Neural progenitor cell (in vitro differentiated cells): ENCODE measurements around the gene MPZ. TPM values are rescaled to one million over a fixed set of nuclear protein-coding genes. Genes with fewer than 3 reads are reported as not detected.

Experiments used
- DNase-seq: peaks from one replicate; pipeline ENCODE4 v3.0.0-alpha.2; 2016; ENCODE audit warnings: low spot score
- H2AFZ ChIP-seq: fragments of 200-600 bp; sonication (generic); replicated peaks from 2 replicates; pipeline ENCODE4 v1.6.1; 2016; ENCODE audit warnings: antibody characterized with exemption
- H3F3A ChIP-seq: fragments of 200-600 bp; sonication (generic); 2 replicates; pipeline ENCODE4 v1.6.1; 2016; ENCODE audit warnings: antibody characterized with exemption, low read depth
- H3K27ac ChIP-seq: fragments of 200-600 bp; sonication (generic); 2 replicates; pipeline ENCODE4 v1.5.1; 2016; ENCODE audit warnings: mild to moderate bottlenecking
- H3K27me3 ChIP-seq: fragments of 200-600 bp; sonication (generic); 2 replicates; pipeline ENCODE4 v1.6.1; 2016; ENCODE audit warnings: mild to moderate bottlenecking, moderate library complexity
- H3K36me3 ChIP-seq: fragments of 200-600 bp; sonication (generic); 2 replicates; pipeline ENCODE4 v1.5.1; 2016
- H3K4me1 ChIP-seq: fragments of 200-600 bp; sonication (generic); 2 replicates; pipeline ENCODE4 v1.6.1; 2016; ENCODE audit warnings: mixed run types
- H3K4me2 ChIP-seq: fragments of 200-600 bp; sonication (generic); 2 replicates; pipeline ENCODE4 v1.6.1; 2016
- H3K4me3 ChIP-seq: fragments of 200-600 bp; sonication (generic); 2 replicates; pipeline ENCODE4 v1.5.1; 2016
- H3K79me2 ChIP-seq: fragments of 200-600 bp; sonication (generic); 2 replicates; pipeline ENCODE4 v1.6.1; 2016; ENCODE audit warnings: low read depth
- H3K9ac ChIP-seq: fragments of 200-600 bp; sonication (generic); 2 replicates; pipeline ENCODE4 v1.6.1; 2016
- H3K9me3 ChIP-seq: fragments of 200-600 bp; sonication (generic); 2 replicates; pipeline ENCODE4 v1.5.1; 2016; ENCODE audit warnings: low read depth
- H4K20me1 ChIP-seq: fragments of 200-600 bp; sonication (generic); 2 replicates; pipeline ENCODE4 v1.6.1; 2016; ENCODE audit warnings: low read depth
- H3K27ac Mint-ChIP-seq: 3 replicates; pipeline ENCODE4 v1.8.0; 2021; ENCODE audit warnings: mixed read lengths
- H3K27me3 Mint-ChIP-seq: 2 replicates; pipeline ENCODE4 v1.8.0; 2022; ENCODE audit warnings: low read depth, mild to moderate bottlenecking, inconsistent platforms, moderate library complexity, mixed read lengths; ENCODE audit not compliant: insufficient read depth
- H3K36me3 Mint-ChIP-seq: 3 replicates; pipeline ENCODE4 v1.8.0; 2021; ENCODE audit warnings: mixed read lengths
- H3K4me1 Mint-ChIP-seq: 3 replicates; pipeline ENCODE4 v1.8.0; 2021; ENCODE audit warnings: mixed read lengths
- H3K4me3 Mint-ChIP-seq: 3 replicates; pipeline ENCODE4 v1.8.0; 2021; ENCODE audit warnings: mild to moderate bottlenecking, moderate library complexity, mixed read lengths
- H3K9me3 Mint-ChIP-seq: 3 replicates; pipeline ENCODE4 v1.8.0; 2020; ENCODE audit warnings: mixed read lengths
- CTCF ChIP-seq: fragments of 200-600 bp; sonication (generic); IDR thresholded peaks from 2 replicates; pipeline ENCODE4 v1.5.1; 2017; ENCODE audit warnings: antibody characterized with exemption, mild to moderate bottlenecking
- EZH2 ChIP-seq: fragments of 200-600 bp; sonication (generic); IDR thresholded peaks from 2 replicates; pipeline ENCODE4 v1.6.1; 2017; ENCODE audit warnings: antibody characterized with exemption, mild to moderate bottlenecking, moderate library complexity
- EZH2phosphoT487 ChIP-seq: fragments of 200-600 bp; sonication (generic); IDR thresholded peaks from 2 replicates; pipeline ENCODE4 v1.6.1; 2017; ENCODE audit warnings: antibody characterized with exemption
- total RNA-seq: library from RNA; depleted of rRNA; stranded (reverse); fragments of >200 nt; gene quantifications from 2 replicates; pipeline ENCODE4 v1.2.3, GENCODE V29; 2015; ENCODE audit warnings: low replicate concordance

The MPZ gene
- total RNA-seq, 1 donor from 2014 or later = 1.1 TPM

- Histone ChIP-seq H3K4me2 (peak within 1 kb of the TSS; percentile 91), H3K4me3 (peak within 1 kb of the TSS; percentile 93), H3K79me2 (peaks cover 47% of the 10 kb centered on the region), H4K20me1 (peaks cover 41% of the 10 kb centered on the region), H3K27me3 (no peaks in the 10 kb centered on the region), H3K9me3 (no peaks in the 10 kb centered on the region), H3K27ac (peak within 1 kb of the TSS; percentile 87), H3F3A (peaks cover 20% of the 10 kb centered on the region), H3K36me3 (no peaks in the 10 kb centered on the region), H3K4me1 (peaks cover 28% of the 10 kb centered on the region), H3K9ac (peak within 1 kb of the TSS; percentile 90), H2AFZ (peak within 1 kb of the TSS; percentile 86)
- Mint-ChIP-seq H3K9me3 (no peaks in the 10 kb centered on the region), H3K36me3 (no peaks in the 10 kb centered on the region), H3K27ac (peak within 1 kb of the TSS; percentile 94), H3K27me3 (peaks cover 2% of the 10 kb centered on the region), H3K4me1 (peaks cover 24% of the 10 kb centered on the region), H3K4me3 (peak within 1 kb of the TSS; percentile 98)
- no peak for TF ChIP-seq EZH2phosphoT487
- peak; percentile 53 for TF ChIP-seq CTCF
- peak; percentile 95 for DNase-seq
Observed at GRCh38 chr1:161314201-161314981, 4.6 kb upstream of the MPZ start, which contains the start of gene SDHC. TSS of gene SDHC (plus strand) at chr1:161314381. CDS start at chr1:161314406, 25 bp downstream.

- no peak overlapping the region for H3K9ac ChIP-seq
- no peaks in the 10 kb centered on the region for H3K27me3 ChIP-seq
- H3K36me3 ChIP-seq = no peaks in the 10 kb centered on the region
- H3K36me3 Mint-ChIP-seq = no peaks in the 10 kb centered on the region
- no peak for TF ChIP-seq EZH2phosphoT487
- TF ChIP-seq CTCF = no peak
- TF ChIP-seq EZH2 = no peak
- no peaks in the 10 kb centered on the region for H3K9me3 Mint-ChIP-seq
- H3K9me3 ChIP-seq = no peaks in the 10 kb centered on the region
- H3F3A ChIP-seq = peaks cover 20% of the 10 kb centered on the region
- H3K4me3 ChIP-seq = peak overlapping the region; percentile 93
- peaks cover 28% of the 10 kb centered on the region for H3K4me1 ChIP-seq
- peaks cover 37% of the 10 kb centered on the region for H4K20me1 ChIP-seq
- H3K27ac ChIP-seq = peak overlapping the region; percentile 87
- H3K4me1 Mint-ChIP-seq = peaks cover 24% of the 10 kb centered on the region
- H3K27ac Mint-ChIP-seq = peak overlapping the region; percentile 94
- no peak for DNase-seq
- H3K79me2 ChIP-seq = peaks cover 41% of the 10 kb centered on the region
- H3K27me3 Mint-ChIP-seq = peaks cover 2% of the 10 kb centered on the region
- peak overlapping the region; percentile 77 for H2AFZ ChIP-seq
- H3K4me2 ChIP-seq = peak overlapping the region; percentile 91
- H3K4me3 Mint-ChIP-seq = peak overlapping the region; percentile 98
Observed at GRCh38 chr1:161313554-161314200, 3.9 kb upstream of the MPZ start.

- peaks cover 20% of the 10 kb centered on the region for H4K20me1 ChIP-seq
- Mint-ChIP-seq H3K27me3 (peaks cover 4% of the 10 kb centered on the region), H3K4me3 (no peak overlapping the region), H3K4me1 (peaks cover 24% of the 10 kb centered on the region), H3K36me3 (no peaks in the 10 kb centered on the region), H3K9me3 (no peaks in the 10 kb centered on the region), H3K27ac (no peak overlapping the region)
- H3K4me2 ChIP-seq = no peak overlapping the region
- H3K9me3 ChIP-seq = no peaks in the 10 kb centered on the region
- H3F3A ChIP-seq = peaks cover 25% of the 10 kb centered on the region
- no peak for TF ChIP-seq EZH2
- no peak for TF ChIP-seq EZH2phosphoT487
- H3K9ac ChIP-seq = no peak overlapping the region
- peaks cover 24% of the 10 kb centered on the region for H3K79me2 ChIP-seq
- H3K4me1 ChIP-seq = peaks cover 26% of the 10 kb centered on the region
- DNase-seq = no peak
- H3K27ac ChIP-seq = no peak overlapping the region
- H3K27me3 ChIP-seq = no peaks in the 10 kb centered on the region
- no peak overlapping the region for H3K4me3 ChIP-seq
- H2AFZ ChIP-seq = no peak overlapping the region
- no peaks in the 10 kb centered on the region for H3K36me3 ChIP-seq
Observed at GRCh38 chr1:161311595-161312181, 1.9 kb upstream of the MPZ start.
